GM19099 (cell line): ENCODE data around the gene DNASE2.

ENCODE experiments used
- POLR2A ChIP-seq: IDR thresholded peaks from 3 replicates; pipeline ENCODE4 v1.6.1; 2011; ENCODE audit warnings: low read depth; ENCODE audit not compliant: insufficient read length; ENCODE audit errors: extremely low read depth

DNASE2 gene

GRCh38 chr19:12888006-12888603, 6.9 kb upstream of the DNASE2 start:
- no peak for TF ChIP-seq POLR2A

DNA sequence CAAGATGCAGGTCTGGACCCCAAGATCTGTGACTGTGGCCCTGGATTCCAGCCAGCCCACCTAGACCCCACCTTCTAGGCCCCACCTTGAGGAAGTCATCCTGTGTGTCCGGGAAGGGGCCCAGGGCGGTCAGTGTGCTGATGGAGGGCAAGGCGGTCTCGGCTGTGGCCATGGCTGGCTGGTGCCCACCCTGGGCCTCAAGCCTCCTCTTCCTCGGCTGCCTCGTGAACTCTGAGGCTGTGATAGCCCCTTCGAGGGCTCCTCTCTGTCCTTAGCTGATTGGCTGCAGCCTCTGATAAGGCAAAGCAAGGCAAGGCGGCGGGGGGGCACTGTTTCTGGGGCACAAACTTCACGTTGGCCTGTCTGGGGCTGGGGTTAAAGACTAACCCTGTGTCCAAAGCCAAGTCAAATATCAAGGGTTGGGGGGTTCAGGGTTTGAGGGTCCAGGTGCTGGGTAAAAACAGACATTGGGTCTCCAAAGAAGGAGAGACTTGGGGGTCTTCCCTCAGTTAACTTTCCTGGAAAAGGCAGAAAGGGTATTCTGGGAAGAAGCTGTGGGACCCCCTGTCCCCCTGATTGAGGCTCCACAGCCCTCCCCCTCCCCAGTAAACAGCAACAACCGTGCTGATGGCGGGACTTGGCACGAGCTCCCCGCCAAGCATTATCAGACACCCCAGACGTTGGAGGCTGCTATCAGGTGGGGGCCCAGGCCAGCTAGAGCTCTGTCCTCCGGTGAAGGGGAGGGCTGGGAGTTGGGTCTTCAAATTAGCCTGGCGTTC, 5.9 kb upstream of the DNASE2 start, which contains the start of gene KLF1:
Gene KLF1, minus strand, starts transcription at position 233 of the 779 bp plus-strand sequence. Its CDS starts 61 bp downstream, at position 172.
- TF ChIP-seq POLR2A, result no peak

- no peak for TF ChIP-seq POLR2A
Measured at GRCh38 chr19:12886651-12886968, 5.4 kb upstream of the DNASE2 start.

GRCh38 chr19:12885749-12886650, 4.8 kb upstream of the DNASE2 start:
- no peak for TF ChIP-seq POLR2A

- no peak for TF ChIP-seq POLR2A
Measured at GRCh38 chr19:12884926-12885748, 3.9 kb upstream of the DNASE2 start.

DNA sequence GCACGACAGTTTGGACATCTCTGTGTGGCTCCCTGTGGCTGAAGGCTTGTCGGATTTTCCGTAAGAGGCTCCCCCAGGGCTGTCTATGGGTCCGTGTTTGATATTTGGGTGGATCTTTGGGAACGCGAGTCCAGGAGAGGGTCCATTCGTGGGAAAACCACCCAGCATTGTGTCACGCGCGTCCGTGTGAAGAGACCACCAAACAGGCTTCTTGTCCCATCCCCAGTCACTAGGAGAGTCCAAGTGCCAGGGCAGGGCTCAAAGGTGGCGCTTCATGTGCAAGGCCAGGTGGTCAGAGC, 3.3 kb upstream of the DNASE2 start:
- no peak for TF ChIP-seq POLR2A

DNA sequence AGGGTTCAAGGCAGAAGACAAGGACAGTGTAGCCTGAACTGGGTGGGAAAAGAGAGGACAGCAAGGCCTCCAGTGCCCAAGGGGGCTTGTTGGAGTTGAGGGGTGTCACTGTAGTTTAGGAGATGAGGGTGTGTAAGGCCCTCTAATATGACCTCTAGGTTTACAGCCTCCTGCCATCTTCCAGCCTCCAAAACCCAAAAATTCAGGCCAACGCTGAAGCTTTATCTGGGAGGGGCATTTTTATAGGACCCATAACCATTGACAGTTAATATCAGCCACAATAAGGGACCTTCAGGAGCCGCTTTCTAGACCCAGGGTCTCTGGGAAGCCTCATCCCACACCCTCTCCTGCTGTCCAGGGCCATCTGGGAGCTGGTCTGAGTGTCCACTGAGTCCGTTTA, 3.0 kb upstream of the DNASE2 start:
- no peak for TF ChIP-seq POLR2A

DNA sequence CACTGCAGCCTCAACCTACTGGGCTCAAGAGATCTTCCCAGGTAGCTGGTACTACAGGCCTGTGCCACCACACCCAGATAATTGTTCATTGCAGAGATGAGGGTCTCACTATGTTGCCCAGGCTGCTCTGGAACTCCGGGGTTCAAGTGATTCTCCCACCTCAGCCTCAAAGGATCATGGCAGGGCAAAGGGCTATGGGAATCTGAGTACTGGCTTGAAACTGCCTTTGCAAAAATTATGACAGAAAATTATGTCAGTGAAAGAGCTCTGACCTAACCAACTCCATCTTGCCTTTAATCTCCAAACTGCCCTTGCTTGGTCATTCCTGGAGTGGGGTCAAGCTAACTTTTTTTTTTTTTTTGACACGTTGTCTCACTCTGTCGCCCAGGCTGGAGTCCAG, 1.3 kb upstream of the DNASE2 start:
- no peak for TF ChIP-seq POLR2A

GRCh38 chr19:12880551-12881171, 588 bp downstream of the DNASE2 start:
- no peak for TF ChIP-seq POLR2A

DNA sequence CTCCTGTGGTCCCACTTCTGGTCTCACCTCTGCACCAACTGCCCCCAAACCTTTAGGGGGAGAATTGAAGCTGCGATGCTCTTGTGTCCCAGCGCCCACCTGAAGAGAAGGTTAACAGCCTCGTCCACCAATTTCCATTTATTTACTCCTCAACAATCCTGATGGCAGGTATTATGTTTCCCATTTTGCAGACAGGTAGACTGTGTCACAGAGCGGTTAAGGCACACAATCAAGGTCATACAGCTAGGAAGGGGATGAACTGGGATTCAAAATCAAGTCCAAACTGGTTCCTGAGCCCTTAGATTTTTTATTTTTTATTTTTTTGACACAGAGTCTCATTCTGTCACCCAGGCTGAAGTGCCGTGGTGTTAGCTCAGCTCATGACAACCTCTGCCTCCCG, 6.2 kb downstream of the DNASE2 start:
- TF ChIP-seq POLR2A, result no peak

- no peak for TF ChIP-seq POLR2A
Measured at GRCh38 chr19:12873891-12874745, 7.1 kb downstream of the DNASE2 start.

DNA sequence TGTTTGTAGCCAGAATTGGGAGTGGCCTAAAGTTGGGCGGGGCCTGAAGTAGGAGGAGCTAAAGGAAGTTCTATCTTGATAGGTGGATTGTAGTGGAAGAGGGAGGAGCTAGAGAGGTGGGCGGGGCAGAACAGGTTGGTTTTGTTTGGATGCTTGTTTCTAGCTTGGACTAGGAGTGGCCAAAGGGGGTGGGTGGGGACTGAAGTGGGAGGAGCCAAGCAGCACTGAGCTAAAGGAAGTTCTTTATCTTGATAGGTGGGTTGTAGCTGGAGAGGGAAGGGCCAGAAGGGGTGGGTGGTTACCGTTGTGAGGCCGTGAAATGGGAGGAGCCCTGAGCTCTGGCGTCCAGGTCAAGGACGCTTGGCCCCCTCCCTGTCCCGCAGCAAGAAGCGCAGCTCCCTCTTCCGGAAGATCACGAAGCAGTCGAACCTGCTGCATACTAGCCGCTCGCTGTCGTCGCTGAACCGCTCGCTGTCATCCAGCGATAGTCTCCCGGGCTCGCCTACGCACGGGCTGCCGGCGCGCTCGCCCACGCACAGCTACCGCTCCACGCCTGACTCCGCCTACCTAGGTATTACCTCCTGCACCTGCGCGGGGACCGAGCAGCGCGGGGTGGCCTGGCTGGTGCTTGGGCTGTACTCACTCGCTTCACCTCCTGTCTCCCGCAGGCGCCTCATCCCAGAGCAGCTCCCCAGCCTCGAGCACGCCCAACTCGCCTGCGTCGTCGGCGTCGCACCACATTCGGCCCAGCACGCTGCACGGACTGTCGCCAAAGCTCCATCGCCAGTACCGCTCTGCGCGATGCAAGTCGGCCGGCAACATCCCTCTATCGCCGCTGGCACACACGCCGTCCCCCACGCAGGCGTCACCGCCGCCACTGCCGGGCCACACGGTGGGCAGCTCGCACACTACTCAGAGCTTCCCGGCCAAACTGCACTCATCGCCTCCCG, 8.0 kb downstream of the DNASE2 start:
- TF ChIP-seq POLR2A, result no peak

DNA sequence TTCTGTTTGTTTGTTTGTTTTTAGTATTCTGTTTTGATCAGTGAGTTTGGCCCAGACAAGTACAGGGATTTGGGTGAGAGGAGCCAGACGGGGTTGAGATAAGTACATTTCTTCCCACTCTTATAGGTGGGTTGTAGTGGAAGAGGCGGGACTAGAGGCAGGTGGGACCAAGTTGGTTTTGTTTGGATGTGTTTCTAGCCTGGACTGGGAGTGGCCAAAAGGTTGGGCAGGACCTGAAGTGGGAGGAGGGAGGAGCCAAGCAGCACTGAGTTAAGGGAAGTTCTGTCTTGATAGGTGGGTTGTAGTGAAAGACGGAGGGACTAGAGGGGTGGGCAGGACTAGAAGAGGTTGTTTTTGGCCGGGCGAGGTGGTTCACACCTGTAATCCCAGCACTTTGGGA, 9.0 kb downstream of the DNASE2 start:
- no peak for TF ChIP-seq POLR2A
